Cerebellar nuclear complex (tissue), 1 donor: ENCODE data around the gene DDX20.
"Not testable (repeated sequence)": the region's sequence is repeated elsewhere in the genome, so short reads cannot be mapped to it uniquely, and the experiment has no call there.

Experiments
- DNase-seq, 2 experiments: peaks; one replicate each; lab custom pipeline; 2025; lab: John Stamatoyannopoulos, UW

The DDX20 gene

GRCh38 chr1:111733183-111733991 is 22.3 kb upstream of the DDX20 start:
- DNase-seq = no peak

GRCh38 chr1:111733992-111734341 is 21.7 kb upstream of the DDX20 start:
- DNase-seq = no peak

- no peak for DNase-seq
Measured at GRCh38 chr1:111734426-111734825, 21.3 kb upstream of the DDX20 start.

- DNase-seq = no peak
Measured at GRCh38 chr1:111734856-111735255, 20.8 kb upstream of the DDX20 start.

GRCh38 chr1:111735321-111735720 is 20.4 kb upstream of the DDX20 start:
- no peak for DNase-seq

- DNase-seq = no peak
Measured at GRCh38 chr1:111735858-111736544, 19.7 kb upstream of the DDX20 start.

- no peak for DNase-seq
Measured at GRCh38 chr1:111736548-111737215, 19.0 kb upstream of the DDX20 start.

GRCh38 chr1:111737216-111738132 is 18.2 kb upstream of the DDX20 start:
- no peak for DNase-seq

- no peak for DNase-seq
Measured at GRCh38 chr1:111738133-111738435, 17.6 kb upstream of the DDX20 start.

- no peak for DNase-seq
Measured at GRCh38 chr1:111738436-111739193, 17.1 kb upstream of the DDX20 start.

- peak; percentile 42 to 80 for DNase-seq
Measured at GRCh38 chr1:111739194-111739924, 16.3 kb upstream of the DDX20 start, which contains the start of gene INKA2. Gene INKA2, minus strand, starts transcription at chr1:111739395. Its CDS starts 153 bp downstream, at chr1:111739242.

GRCh38 chr1:111739925-111740765 is 15.6 kb upstream of the DDX20 start:
- DNase-seq = peak in 1 of 2 experiments; percentile 41

- not testable (repeated sequence) for DNase-seq
Measured at GRCh38 chr1:111742292-111742691, 13.4 kb upstream of the DDX20 start.

- DNase-seq = no peak
Measured at GRCh38 chr1:111742938-111743549, 12.7 kb upstream of the DDX20 start.

- DNase-seq = no peak
Measured at GRCh38 chr1:111743679-111744101, 12.0 kb upstream of the DDX20 start.

GRCh38 chr1:111745675-111746613 is 9.8 kb upstream of the DDX20 start:
- DNase-seq = peak in 1 of 2 experiments; percentile 29

GRCh38 chr1:111746614-111746999 is 9.1 kb upstream of the DDX20 start:
- no peak for DNase-seq

- DNase-seq = no peak
Measured at GRCh38 chr1:111747282-111747734, 8.4 kb upstream of the DDX20 start.
